HG03039 (cell line): ENCODE data around the gene SLC9A4.
"Not testable (repeated sequence)": the region's sequence is repeated elsewhere in the genome, so short reads cannot be mapped to it uniquely, and the experiment has no call there.

Experiments
- ATAC-seq: cut with Tn5 transposase; IDR thresholded peaks from one replicate; pipeline ENCODE4 v1.9.1; 2021; ENCODE audit warnings: mild to moderate bottlenecking, moderate library complexity; ENCODE audit not compliant: unreplicated experiment

SLC9A4 gene

DNA sequence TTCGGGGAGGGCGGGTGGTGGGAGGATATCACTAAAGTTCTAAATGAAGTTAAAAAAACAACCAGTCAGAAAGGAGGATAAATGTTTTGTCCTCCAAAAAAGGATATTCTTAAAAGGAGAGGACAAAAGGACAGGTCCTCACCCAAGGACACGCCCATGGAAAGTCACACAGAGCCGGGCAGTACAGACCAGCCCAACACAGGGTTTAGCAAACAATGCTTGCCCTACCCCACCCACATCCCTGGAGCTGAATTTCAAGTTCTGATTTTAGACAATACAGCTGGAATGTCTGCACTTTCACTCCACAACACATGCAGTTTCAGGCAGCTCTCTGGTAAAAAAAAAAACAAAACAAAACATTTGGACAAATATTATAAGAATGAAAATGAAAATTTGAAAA lies 67.9 kb downstream of the SLC9A4 start:
- no peak for ATAC-seq

DNA sequence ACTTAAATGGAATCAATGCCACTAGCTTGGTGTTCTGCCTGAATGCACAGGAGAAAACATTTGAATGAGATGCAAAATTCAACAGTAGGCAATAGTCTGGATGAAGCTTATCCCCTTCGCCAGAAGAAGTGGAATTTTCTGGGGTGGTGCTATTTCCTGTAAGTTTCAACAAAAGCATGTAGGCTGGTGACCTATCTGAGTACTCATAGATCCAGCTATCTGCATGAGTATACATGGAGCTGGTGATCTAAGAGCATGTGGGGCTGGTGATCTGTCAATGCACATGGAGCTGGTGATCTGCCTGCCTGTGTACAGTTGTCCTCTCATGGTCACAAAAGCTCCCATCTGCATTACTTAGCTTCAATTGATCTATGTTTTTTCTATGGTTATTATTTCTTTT lies 71.2 kb downstream of the SLC9A4 start:
- no peak for ATAC-seq

GRCh38 chr2:102547462-102547861 lies 74.4 kb downstream of the SLC9A4 start:
- no peak for ATAC-seq

DNA sequence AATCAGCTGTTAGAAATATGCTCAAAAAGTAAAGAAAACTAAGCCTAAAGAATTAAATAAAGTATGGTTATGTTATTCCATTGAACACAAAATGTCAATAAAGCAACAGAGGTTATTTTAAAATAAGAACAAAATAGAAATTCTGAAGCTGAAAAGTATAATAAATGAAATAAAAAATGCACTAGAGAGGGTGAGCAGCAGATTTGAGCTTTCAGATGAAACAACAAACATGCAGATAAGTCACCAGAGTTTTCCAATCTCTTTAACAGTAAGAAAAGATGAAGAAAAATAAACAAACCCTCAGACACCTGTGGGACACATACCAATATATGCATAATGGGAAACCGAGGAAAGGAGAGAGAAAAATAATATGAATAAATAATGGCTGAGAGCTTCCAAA lies 76.0 kb downstream of the SLC9A4 start:
- no peak for ATAC-seq

- ATAC-seq, result no peak
Measured at GRCh38 chr2:102550151-102550550, 77.1 kb downstream of the SLC9A4 start.

GRCh38 chr2:102551329-102552096 lies 78.5 kb downstream of the SLC9A4 start:
- ATAC-seq, result no peak

- ATAC-seq, result no peak
Measured at GRCh38 chr2:102553601-102554000, 80.6 kb downstream of the SLC9A4 start.

DNA sequence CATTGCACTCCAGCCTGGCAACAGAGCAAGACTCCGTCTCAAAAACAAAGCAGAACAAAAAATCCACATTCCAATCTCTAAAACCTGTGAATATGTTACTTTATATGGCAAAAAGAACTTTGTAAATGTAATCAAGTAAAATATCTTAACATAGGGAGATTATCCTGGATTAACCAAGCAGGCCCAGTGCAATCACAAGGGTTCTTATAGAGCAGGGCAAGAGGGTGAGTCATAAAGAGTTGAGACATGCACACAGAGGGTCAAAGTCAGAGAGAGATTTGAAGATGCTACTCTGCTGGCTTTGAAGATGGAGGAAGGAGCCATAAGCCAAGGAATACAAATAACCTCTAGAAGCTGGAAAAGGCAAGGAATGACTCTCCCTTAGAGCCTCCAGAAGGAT lies 85.4 kb downstream of the SLC9A4 start:
- no peak for ATAC-seq

DNA sequence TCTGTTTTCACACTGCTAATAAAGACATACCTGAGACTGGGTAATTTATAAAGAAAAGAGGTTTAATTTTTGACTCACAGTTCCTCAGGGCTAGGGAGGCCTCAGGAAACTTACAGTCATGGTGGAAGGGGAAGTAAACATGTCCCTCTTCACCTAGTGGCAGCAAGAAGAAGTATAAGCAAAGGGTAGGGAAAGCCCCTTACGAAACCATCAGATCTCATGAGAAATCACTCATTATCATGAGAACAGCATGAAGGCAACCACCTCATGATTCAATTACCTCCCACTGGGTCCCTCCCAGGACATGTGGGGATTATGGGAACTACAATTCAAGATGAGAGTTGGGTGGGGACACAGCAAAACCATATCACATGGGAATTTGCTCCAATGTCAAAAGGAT lies 89.5 kb downstream of the SLC9A4 start:
- not testable (repeated sequence) for ATAC-seq

DNA sequence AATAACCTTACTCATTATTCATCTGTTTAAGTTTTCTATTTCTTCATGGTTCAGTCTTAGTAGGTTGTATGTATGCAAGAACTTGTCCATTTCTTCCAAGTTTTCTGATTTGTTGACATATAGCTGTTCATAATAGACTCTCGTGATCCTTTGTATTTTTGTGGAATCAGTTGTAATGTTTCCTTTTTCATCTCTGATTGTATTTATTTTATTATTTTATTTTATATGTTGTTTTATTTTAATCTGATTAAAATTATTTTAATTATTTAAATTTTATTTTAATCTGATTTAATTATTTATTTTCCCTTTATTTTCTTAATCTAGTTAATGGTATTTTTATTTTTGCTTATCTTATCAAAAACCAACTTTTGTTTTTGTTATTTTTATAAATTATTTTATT lies 102.9 kb downstream of the SLC9A4 start:
- no peak for ATAC-seq

DNA sequence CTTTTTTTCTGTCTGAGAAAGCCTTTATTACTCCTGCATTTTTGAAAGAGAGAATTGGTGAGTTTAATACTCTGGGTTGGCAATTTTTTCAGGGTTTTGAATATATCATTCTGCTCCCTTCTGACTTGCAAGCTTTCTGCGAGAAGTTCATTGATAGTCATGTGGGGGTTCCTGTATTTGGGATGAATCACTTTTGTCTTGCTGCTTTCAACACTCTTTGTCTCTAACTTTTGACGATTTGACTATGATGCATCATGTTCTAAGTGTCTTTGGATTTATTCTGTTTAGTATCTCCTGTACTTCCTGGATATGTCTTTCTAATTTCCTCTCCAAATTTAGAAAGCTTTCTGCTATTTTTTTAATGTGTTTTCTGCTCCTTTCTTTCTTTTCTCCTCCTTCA lies 105.3 kb downstream of the SLC9A4 start:
- ATAC-seq, result no peak

DNA sequence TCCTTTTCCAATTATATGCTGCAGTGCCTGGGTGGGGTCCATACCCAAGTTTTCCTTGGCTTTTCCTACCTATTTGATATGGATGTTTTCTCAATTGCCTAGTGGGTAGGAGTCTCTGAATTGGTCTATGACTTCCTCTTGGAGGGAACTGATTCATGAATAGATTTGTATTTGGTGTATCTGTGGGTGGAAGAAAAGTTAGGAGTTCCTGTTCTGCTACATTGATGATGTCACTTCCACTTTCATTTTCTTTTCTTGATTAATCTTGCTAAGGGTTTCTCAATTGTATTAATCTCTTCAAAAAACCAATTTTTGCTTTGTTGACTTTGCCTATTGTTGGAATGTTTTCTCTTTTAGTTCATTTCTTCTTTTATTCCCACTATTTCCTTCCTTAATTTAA lies 108.9 kb downstream of the SLC9A4 start:
- ATAC-seq, result no peak

GRCh38 chr2:102582845-102583244 lies 109.8 kb downstream of the SLC9A4 start:
- no peak for ATAC-seq
